Stomach (tissue), 9 donors: ENCODE data around the gene CGB7. TPM values are rescaled to one million over a fixed set of nuclear protein-coding genes. Genes with fewer than 3 reads are reported as not detected.
"Not testable (repeated sequence)": the region's sequence is repeated elsewhere in the genome, so short reads cannot be mapped to it uniquely, and the experiment has no call there.

ENCODE experiments used
- DNase-seq, 2 donors: peaks; one replicate each; pipeline versions ENCODE4 v3.0.0 to v3.0.0-alpha.2; 2013 to 2019
- H3K27ac ChIP-seq, 5 donors: fragments of 200-600 bp in 4 of 5; sonication (generic) in 4 of 5; one replicate each; pipeline ENCODE4 v1.5.1; 2013 to 2019; ENCODE audit warnings: mild to moderate bottlenecking in 1 of 5, moderate library complexity in 1 of 5
- H3K27me3 ChIP-seq, 3 donors: fragments of 200-600 bp; sonication (generic); one replicate each; pipeline ENCODE4 v1.5.1; 2017 to 2019; ENCODE audit warnings: mixed run types in 1 of 3
- H3K36me3 ChIP-seq, 4 donors: fragments of 200-600 bp; sonication (generic); 1 replicate in 3 of 4; 2 replicates in 1 of 4; pipeline ENCODE4 v1.5.1; 2016 to 2019
- H3K4me1 ChIP-seq, 4 donors: fragments of 200-600 bp; sonication (generic); one replicate each; pipeline ENCODE4 v1.5.1; 2016 to 2019
- H3K4me3 ChIP-seq, 4 donors: fragments of 200-600 bp; sonication (generic) in 3 of 4; one replicate each; pipeline ENCODE4 v1.5.1; 2016 to 2019; ENCODE audit warnings: mild to moderate bottlenecking in 1 of 4
- H3K9me3 ChIP-seq, 4 donors: fragments of 200-600 bp; sonication (generic); one replicate each; pipeline ENCODE4 v1.5.1; 2016 to 2019
- EP300 ChIP-seq: sonication (generic); formaldehyde crosslinking; IDR thresholded peaks from one replicate; pipeline ENCODE4 v1.6.1; 2017; ENCODE audit warnings: antibody characterized with exemption
- POLR2A ChIP-seq, 4 donors: fragments of 450-650 bp; IDR thresholded peaks; one replicate each; pipeline ENCODE4 v1.6.1; 2016; ENCODE audit warnings: antibody characterized with exemption in 4 of 4, control low read depth in 2 of 4, mild to moderate bottlenecking in 1 of 4, moderate library complexity in 1 of 4
- POLR2AphosphoS5 ChIP-seq, 3 donors: sonication (generic); formaldehyde crosslinking; IDR thresholded peaks; one replicate each; pipeline ENCODE4 v1.6.1; 2016; ENCODE audit warnings: antibody characterized with exemption in 3 of 3
- WGBS, 5 donors: extraction: QIAGEN DNeasy Blood & Tissue Kit in 3 of 5; methylation state at CpG; one replicate each; pipeline versions ENCODE4 v1.1.5 to v1.1.7; 2013 to 2018; 5-methylcytosine and 5-hydroxymethylcytosine counted together
- intact Hi-C: fragments of 100-400 bp; cut with DNase I; formaldehyde crosslinking; loops from one replicate; pipeline ENCODE4 v1.15.1; 2023; ENCODE audit warnings: low total_unique reads
- polyA plus RNA-seq, 3 donors: library from polyadenylated mRNA; stranded (reverse); fragments of 200-250 nt; gene quantifications; one replicate each; pipeline ENCODE4 v1.2.3, GENCODE V29; 2013
- total RNA-seq, 5 donors: library from RNA; depleted of rRNA; stranded (reverse); fragments of >200 nt; gene quantifications; one replicate each; pipeline versions ENCODE4 v1.1.0 to v1.2.3, GENCODE V29; 2014 to 2016
- TF ChIP-seq, protein P1 (sequence below), 7 experiments: fragments of 450-650 bp in 4 of 7; fragments of 200-600 bp in 3 of 7; sonication (generic) in 3 of 7; IDR thresholded peaks; one replicate each; pipeline ENCODE4 v1.5.1; 2016 to 2019; ENCODE audit warnings: antibody characterized with exemption in 7 of 7, control low read depth in 2 of 7, mild to moderate bottlenecking in 1 of 7
- donor health status: healthy with polysubstance abuse.
- donor health status: Bipolar disorder and iron deficiency.
- donor health status: healthy.

Gene CGB7
- total and polyA plus RNA-seq, 8 donors: 3.8 TPM; not detected in 7

DNA sequence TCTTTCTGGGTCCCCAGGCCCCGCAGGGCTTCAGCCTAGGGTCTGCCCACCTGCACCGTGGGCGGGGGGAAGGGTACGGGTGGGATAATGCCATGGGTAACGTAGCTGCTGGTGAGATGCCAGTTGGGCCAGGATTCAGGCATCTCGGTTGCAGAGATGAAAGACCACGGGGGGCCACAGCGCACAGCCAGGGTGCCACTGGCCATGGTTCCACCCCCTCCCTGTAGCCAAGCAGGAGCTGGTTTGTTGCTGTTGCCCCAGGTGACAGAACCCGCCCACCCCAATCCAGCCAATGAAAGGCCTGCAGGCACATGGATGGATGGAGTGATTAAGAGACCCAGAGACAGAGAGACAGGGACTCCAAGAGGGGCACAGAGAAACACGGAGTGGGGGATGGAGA is 1.0 kb upstream of the CGB7 start:
- 35 to 53% (median 44%) methylated on average over 7 to 10 of the region's 10 CpGs for WGBS, 5 donors
- H3K27me3 ChIP-seq: peaks cover 0 to 84% (median 47%) of the 10 kb centered on the region in 3 donors
- DNase-seq: peak in 1 of 2 donors; percentile 44
- no peak overlapping the region for H3K4me3 ChIP-seq
- no peak for TF ChIP-seq POLR2A (IDR thresholded peaks at IDR 0.05)
- TF ChIP-seq POLR2AphosphoS5 (IDR thresholded peaks at IDR 0.05): no peak
- no peak for TF ChIP-seq EP300
- TF ChIP-seq, protein P1, sequence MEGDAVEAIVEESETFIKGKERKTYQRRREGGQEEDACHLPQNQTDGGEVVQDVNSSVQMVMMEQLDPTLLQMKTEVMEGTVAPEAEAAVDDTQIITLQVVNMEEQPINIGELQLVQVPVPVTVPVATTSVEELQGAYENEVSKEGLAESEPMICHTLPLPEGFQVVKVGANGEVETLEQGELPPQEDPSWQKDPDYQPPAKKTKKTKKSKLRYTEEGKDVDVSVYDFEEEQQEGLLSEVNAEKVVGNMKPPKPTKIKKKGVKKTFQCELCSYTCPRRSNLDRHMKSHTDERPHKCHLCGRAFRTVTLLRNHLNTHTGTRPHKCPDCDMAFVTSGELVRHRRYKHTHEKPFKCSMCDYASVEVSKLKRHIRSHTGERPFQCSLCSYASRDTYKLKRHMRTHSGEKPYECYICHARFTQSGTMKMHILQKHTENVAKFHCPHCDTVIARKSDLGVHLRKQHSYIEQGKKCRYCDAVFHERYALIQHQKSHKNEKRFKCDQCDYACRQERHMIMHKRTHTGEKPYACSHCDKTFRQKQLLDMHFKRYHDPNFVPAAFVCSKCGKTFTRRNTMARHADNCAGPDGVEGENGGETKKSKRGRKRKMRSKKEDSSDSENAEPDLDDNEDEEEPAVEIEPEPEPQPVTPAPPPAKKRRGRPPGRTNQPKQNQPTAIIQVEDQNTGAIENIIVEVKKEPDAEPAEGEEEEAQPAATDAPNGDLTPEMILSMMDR (IDR thresholded peaks at IDR 0.05): no peak
- peaks cover 24 to 29% (median 25%) of the 10 kb centered on the region in 4 donors for H3K4me1 ChIP-seq
- no peaks in the 10 kb centered on the region for H3K9me3 ChIP-seq
- intact Hi-C loops: no loop called here
- H3K27ac ChIP-seq: no peak overlapping the region
- no peaks in the 10 kb centered on the region for H3K36me3 ChIP-seq

DNA sequence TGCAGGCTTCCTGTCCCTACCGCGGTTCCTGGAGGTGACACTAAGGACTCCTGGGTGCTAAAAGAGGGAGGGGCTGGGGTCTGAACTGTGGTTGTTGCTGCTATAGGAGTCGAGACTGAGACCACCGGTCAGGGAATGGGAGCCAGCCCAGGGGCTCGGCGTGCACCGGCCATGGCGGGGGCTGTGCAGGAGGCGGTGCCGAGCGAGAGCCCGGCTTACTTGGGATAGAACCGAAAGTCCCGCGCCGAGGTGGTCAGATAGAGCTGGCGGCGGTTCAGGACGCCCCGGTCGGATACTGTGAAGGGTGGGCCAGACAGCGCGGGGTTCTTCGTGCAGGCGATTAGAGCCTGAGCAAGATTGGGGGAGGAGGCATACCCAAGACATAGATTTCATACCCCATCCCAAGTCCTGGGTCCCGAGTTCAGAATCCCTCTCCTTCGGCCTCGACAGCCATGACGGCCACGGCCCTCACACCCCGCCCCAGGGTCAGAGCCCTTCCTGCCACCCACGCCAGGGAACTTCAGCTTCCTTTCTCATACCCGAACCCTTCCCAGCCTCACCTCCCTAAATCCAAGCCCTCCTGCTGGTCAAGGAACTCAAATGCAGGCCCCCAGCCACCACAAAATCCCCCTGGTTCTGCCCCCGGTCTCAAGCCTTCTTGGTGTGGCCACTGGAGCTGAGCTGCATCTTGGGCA is 500 bp downstream of the CGB7 start:
- H3K36me3 ChIP-seq, H3K27ac ChIP-seq, intact Hi-C loops, H3K9me3 ChIP-seq, DNase-seq: not testable (repeated sequence)
- 3 to 5% (median 5%) methylated on average over 17 to 34 of the region's 34 CpGs for WGBS, 5 donors
- Histone ChIP-seq H3K4me3 (peak overlapping the region; percentile 52 to 58 (median 57)), H3K4me1 (peaks cover 24 to 29% (median 25%) of the 10 kb centered on the region in 4 donors), H3K27me3 (peaks cover 0 to 69% (median 46%) of the 10 kb centered on the region in 3 donors)

DNA sequence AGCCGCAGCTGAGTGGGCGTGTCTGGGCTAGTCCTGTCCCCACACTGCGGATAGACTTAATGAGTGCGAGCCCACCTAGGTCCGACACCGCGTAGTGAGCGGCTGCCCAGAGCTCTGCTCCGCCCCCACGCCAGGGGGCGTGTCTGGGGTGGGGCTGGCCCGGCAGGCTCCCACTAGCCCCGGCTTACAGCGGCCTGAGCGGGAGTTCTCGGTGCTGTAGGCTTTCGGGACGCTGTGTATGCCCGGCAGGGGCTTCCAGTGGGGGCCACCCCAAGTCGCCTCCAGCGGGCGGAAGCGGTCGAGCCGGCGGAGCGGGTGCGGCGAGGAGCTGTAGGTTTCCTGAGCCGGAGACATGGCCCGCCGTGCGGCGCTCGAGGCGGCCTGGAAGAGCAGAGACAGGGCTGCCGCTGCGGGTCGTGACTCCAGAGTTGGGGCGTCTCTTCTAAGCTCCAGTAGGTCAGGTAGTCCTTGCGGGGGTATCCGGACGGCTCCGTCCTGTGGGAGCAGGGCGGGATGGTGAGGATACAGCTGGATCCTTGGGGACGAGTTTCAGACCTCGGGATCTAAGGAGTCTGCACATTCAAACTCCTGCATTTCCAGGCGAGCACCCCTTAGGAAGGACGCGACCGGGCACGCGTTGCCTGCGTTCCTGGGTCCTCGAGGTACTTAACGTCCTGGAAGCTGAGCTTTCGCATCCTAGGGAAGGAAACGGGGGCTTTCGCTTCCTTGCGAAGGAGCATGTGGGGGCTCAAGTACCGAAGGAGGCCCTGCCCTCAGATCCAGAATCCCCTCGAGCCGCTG is 1.2 kb downstream of the CGB7 start:
- DNase-seq: peak; percentile 60 to 79
- Histone ChIP-seq H3K4me3 (peak overlapping the region; percentile 52 to 58 (median 57)), H3K27me3 (peaks cover 0 to 61% (median 41%) of the 10 kb centered on the region in 3 donors), H3K4me1 (peaks cover 24 to 29% (median 25%) of the 10 kb centered on the region in 4 donors), H3K9me3 (no peaks in the 10 kb centered on the region), H3K27ac (peak overlapping the region in 1 of 5 donors; percentile 5), H3K36me3 (no peaks in the 10 kb centered on the region)
- WGBS, 5 donors: 1 to 6% (median 1%) methylated on average over 12 to 63 of the region's 63 CpGs
- intact Hi-C loops: no loop called here
- TF ChIP-seq POLR2AphosphoS5 (IDR thresholded peaks at IDR 0.05) (no peak), EP300 (no peak), POLR2A (IDR thresholded peaks at IDR 0.05) (no peak)
- TF ChIP-seq, protein P1 (IDR thresholded peaks at IDR 0.05): peak in 4 of 7 experiments; percentile 15 to 46 (median 45)

- H3K27me3 ChIP-seq, H3K27ac ChIP-seq, DNase-seq, H3K4me3 ChIP-seq, H3K36me3 ChIP-seq, intact Hi-C loops, H3K4me1 ChIP-seq, H3K9me3 ChIP-seq: not testable (repeated sequence)
- 59 to 67% (median 64%) methylated on average over 19 to 24 of the region's 24 CpGs for WGBS, 5 donors
Observed at GRCh38 chr19:49050376-49051033, 7.0 kb downstream of the CGB7 start.

- H3K4me1 ChIP-seq, H3K9me3 ChIP-seq, H3K27ac ChIP-seq, H3K4me3 ChIP-seq, intact Hi-C loops, H3K36me3 ChIP-seq, H3K27me3 ChIP-seq, DNase-seq: not testable (repeated sequence)
- 74 to 86% (median 77%) methylated on average over 3 of the region's 4 CpGs for WGBS, 5 donors
Observed at GRCh38 chr19:49049834-49050233, 7.7 kb downstream of the CGB7 start.

DNA sequence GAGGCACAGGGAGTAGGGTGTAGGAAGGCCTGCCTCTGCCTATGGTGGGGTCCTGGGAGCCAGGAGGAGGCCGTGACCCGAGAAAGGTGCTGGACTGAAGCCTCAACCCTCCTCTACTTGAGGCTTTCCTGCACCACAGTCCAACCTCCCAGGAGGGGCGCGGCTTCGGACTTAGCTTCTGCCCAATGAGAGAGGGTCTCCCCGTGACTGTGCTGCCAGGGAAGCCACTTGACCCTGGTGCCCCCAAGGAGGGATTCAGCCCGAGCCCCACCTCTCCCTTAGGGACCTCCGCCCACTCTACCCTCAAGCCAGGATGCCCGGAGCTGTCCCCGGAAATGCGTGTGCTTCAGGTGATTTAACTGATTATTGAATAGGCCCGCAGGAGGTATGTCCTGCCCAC is 8.5 kb downstream of the CGB7 start, which contains the start of gene CGB8:
Gene CGB8, minus strand, starts transcription at position 101 of the 400 bp plus-strand sequence. CDS start 372 bp downstream, outside the sequence.
- intact Hi-C loops, H3K4me3 ChIP-seq, H3K4me1 ChIP-seq, H3K27me3 ChIP-seq, H3K27ac ChIP-seq, H3K9me3 ChIP-seq, DNase-seq, H3K36me3 ChIP-seq: not testable (repeated sequence)
- 54 to 70% (median 66%) methylated on average over 8 to 12 of the region's 12 CpGs for WGBS, 5 donors

DNA sequence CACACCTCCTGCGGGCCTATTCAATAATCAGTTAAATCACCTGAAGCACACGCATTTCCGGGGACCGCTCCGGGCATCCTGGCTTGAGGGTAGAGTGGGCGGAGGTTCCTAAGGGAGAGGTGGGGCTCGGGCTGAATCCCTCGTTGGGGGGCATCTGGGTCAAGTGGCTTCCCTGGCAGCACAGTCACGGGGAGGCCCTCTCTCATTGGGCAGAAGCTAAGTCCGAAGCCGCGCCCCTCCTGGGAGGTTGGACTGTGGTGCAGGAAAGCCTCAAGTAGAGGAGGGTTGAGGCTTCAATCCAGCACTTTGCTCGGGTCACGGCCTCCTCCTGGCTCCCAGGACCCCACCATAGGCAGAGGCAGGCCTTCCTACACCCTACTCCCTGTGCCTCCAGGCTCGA is 14.0 kb downstream of the CGB7 start, which contains the start of gene CGB5:
Gene CGB5, plus strand, starts transcription at position 301 of the 400 bp plus-strand sequence. CDS start 362 bp downstream, outside the sequence.
- DNase-seq, intact Hi-C loops, H3K4me1 ChIP-seq, H3K36me3 ChIP-seq, H3K4me3 ChIP-seq, H3K27ac ChIP-seq, H3K9me3 ChIP-seq, H3K27me3 ChIP-seq: not testable (repeated sequence)
- WGBS, 5 donors: 55 to 62% (median 62%) methylated on average over 10 to 15 of the region's 15 CpGs

GRCh38 chr19:49042666-49043065 is 14.9 kb downstream of the CGB7 start:
- H3K27me3 ChIP-seq, DNase-seq, H3K4me1 ChIP-seq, intact Hi-C loops, H3K4me3 ChIP-seq, H3K27ac ChIP-seq, H3K36me3 ChIP-seq, H3K9me3 ChIP-seq: not testable (repeated sequence)
- WGBS, 5 donors: 73 to 92% (median 81%) methylated on average over 2 to 4 of the region's 4 CpGs
